Adipose tissue (tissue), 3 donors: ENCODE measurements around the gene MAPT. TPM values are rescaled to one million over a fixed set of nuclear protein-coding genes. Genes with fewer than 3 reads are reported as not detected.
"Not testable (repeated sequence)": the region's sequence is repeated elsewhere in the genome, so short reads cannot be mapped to it uniquely, and the experiment has no call there.

Experiments used
- H3K27ac ChIP-seq: one replicate; pipeline ENCODE4 v1.5.1; 2013; ENCODE audit warnings: low read depth, low read length
- WGBS, 3 donors: extraction: QIAGEN DNeasy Blood & Tissue Kit; methylation state at CpG; one replicate each; pipeline ENCODE4 v1.1.7; 2013; 5-methylcytosine and 5-hydroxymethylcytosine counted together
- polyA plus RNA-seq, 3 donors: library from polyadenylated mRNA; stranded (reverse); fragments of 200-250 nt; gene quantifications; one replicate each; pipeline ENCODE4 v1.2.3, GENCODE V29; 2013
- donor health status: healthy with polysubstance abuse.
- donor health status: Bipolar disorder and iron deficiency.
- donor health status: healthy.

MAPT gene
- polyA plus RNA-seq, 3 donors: 1.5 to 7.8 (median 4.6) TPM

GRCh38 chr17:46006082-46006481, 111.7 kb downstream of the MAPT start:
- WGBS, 3 donors: 94 to 96% (median 95%) methylated on average over 1 of the region's 1 CpG
- H3K27ac ChIP-seq: not testable (repeated sequence)

DNA sequence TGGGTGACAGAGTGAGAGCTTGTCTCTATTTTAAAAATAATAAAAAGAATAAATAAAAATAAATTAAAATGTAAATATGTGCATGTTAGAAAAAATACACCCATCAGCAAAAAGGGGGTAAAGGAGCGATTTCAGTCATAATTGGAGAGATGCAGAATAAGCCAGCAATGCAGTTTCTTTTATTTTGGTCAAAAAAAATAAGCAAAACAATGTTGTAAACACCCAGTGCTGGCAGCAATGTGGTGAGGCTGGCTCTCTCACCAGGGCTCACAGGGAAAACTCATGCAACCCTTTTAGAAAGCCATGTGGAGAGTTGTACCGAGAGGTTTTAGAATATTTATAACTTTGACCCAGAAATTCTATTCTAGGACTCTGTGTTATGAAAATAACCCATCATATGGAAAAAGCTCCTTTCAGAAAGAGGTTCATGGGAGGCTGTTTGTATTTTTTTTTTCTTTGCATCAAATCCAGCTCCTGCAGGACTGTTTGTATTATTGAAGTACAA, 113.2 kb downstream of the MAPT start:
- WGBS, 3 donors: 80 to 82% (median 81%) methylated on average over 2 of the region's 2 CpGs
- H3K27ac ChIP-seq: no peak overlapping the region

GRCh38 chr17:46008591-46008990, 114.2 kb downstream of the MAPT start:
- 90 to 95% (median 92%) methylated on average over 9 of the region's 9 CpGs for WGBS, 3 donors
- H3K27ac ChIP-seq: no peak overlapping the region

DNA sequence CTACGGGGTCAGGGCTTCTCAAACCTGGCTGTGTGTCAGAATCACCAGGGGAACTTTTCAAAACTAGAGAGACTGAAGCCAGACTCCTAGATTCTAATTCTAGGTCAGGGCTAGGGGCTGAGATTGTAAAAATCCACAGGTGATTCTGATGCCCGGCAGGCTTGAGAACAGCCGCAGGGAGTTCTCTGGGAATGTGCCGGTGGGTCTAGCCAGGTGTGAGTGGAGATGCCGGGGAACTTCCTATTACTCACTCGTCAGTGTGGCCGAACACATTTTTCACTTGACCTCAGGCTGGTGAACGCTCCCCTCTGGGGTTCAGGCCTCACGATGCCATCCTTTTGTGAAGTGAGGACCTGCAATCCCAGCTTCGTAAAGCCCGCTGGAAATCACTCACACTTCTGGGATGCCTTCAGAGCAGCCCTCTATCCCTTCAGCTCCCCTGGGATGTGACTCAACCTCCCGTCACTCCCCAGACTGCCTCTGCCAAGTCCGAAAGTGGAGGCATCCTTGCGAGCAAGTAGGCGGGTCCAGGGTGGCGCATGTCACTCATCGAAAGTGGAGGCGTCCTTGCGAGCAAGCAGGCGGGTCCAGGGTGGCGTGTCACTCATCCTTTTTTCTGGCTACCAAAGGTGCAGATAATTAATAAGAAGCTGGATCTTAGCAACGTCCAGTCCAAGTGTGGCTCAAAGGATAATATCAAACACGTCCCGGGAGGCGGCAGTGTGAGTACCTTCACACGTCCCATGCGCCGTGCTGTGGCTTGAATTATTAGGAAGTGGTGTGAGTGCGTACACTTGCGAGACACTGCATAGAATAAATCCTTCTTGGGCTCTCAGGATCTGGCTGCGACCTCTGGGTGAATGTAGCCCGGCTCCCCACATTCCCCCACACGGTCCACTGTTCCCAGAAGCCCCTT, 115.6 kb downstream of the MAPT start:
- WGBS, 3 donors: 76 to 81% (median 80%) methylated on average over 33 of the region's 33 CpGs
- no peak overlapping the region for H3K27ac ChIP-seq

GRCh38 chr17:46010597-46011186, 116.3 kb downstream of the MAPT start:
- H3K27ac ChIP-seq: no peak overlapping the region
- 80 to 85% (median 84%) methylated on average over 16 of the region's 16 CpGs for WGBS, 3 donors

- WGBS, 3 donors: 84 to 93% (median 87%) methylated on average over 27 to 28 of the region's 28 CpGs
These were observed 117.6 kb downstream of the MAPT start for GRCh38 chr17:46011711-46012505.

GRCh38 chr17:46012506-46013079, 118.2 kb downstream of the MAPT start:
- H3K27ac ChIP-seq: no peak overlapping the region
- 84 to 90% (median 86%) methylated on average over 8 to 10 of the region's 11 CpGs for WGBS, 3 donors

More at GRCh38 chr17:46011711-46012505, 117.6 kb downstream of the MAPT start:
- no peak overlapping the region for H3K27ac ChIP-seq

- no peak overlapping the region for H3K27ac ChIP-seq
- 88 to 92% (median 89%) methylated on average over 7 of the region's 7 CpGs for WGBS, 3 donors
These were observed 118.8 kb downstream of the MAPT start for GRCh38 chr17:46013127-46013501.

GRCh38 chr17:46013502-46014165, 119.3 kb downstream of the MAPT start:
- WGBS, 3 donors: 74 to 76% (median 74%) methylated on average over 9 of the region's 9 CpGs
- H3K27ac ChIP-seq: no peak overlapping the region

DNA sequence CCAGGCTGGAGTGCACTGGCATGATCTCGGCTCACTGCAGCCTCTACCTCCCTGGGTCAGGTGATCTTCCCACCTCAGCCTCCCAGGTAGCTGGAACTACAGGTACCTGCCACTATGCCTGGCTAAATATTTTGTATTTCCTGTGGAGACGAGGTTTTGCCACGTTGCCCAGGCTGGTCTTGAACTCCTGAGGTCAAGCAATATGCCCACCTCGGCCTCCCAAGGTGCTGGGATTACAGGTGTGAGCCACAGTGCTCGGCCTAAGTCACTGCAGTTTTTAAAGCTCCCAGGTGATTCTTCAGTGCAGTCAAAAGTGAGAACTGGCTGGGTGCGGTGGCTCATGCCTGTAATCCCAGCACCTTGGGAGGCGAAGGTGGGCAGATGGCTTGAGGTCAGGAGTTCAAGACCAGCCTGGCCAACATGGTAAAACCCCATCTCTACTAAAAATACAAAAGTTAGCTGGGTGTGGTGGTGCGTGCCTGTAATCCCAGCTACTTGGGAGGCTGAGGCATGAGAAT, 125.1 kb downstream of the MAPT start:
- H3K27ac ChIP-seq: not testable (repeated sequence)
- 93 to 95% (median 94%) methylated on average over 8 of the region's 8 CpGs for WGBS, 3 donors

DNA sequence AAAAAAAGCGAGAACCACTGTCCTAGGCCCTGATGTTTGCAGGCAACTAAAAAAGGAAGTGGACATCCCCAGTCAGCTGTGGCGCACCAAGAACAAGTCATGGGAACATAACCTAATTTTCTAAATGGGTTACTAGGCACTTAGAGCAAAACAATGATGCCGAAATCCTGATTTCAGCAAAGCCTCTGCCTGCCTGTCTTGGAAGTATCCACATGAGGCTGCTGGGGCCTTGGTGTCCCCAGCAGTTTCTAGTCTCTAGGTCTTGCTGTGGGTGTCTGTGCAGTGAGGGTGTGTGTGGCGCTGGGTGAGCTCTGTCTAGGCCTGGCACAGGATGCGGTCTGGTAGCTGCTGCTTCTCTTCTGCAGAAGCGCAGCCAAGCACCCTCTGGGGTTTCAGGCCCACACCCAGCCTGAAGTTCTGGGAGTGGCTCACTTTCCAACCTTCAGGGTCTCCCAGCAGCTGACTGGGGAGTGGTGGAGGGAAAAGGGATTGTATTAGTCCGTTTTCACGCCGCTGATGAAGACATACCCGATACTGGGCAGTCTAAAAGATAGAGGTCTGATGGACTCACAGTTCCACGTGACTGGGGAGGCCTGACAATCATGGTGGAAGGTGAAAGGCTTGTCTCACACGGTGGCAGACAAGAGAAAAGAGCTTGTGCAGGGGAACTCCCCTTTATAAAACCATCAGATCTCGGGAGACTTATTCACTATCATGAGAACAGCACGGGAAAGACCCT, 125.8 kb downstream of the MAPT start:
- 79 to 94% (median 82%) methylated on average over 14 of the region's 14 CpGs for WGBS, 3 donors
- no peak overlapping the region for H3K27ac ChIP-seq

DNA sequence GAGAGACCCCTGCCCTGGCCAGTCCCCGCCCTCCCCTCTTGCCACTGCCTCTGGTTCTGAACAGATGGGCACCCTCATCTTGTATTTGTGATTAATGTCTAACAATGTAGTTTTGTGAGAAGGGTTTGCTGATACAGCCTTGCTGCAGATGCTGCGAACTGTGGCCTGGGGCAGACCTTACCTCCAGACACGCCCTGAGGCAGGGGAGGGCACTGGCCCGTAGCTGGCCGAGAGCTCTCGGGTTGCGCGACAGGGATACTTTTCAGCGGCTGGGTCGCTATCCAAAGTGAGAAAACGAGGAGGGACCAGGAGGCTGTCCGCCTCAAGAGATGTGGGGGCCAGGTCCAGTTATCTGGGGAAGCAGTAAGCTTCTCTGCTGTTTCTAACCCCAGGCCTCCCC, 126.6 kb downstream of the MAPT start:
- no peak overlapping the region for H3K27ac ChIP-seq

DNA sequence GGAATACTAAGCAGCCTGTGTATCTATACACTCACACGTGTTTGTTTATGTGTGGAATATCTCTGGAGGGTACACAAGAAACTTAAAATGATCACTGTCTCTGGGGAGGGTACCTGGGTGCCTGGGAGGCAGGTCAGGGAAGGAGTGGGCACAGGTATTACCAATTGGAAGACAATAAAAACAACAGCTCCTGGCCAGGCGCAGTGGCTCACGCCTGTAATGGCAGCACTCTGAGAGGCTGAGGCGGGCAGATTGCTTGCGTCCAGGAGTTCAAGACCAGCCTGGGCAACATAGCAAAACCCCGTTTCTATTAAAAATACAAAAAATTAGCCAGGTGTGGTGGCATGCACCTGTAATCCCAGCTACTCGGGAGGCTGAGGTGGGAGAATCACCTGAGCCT, 129.0 kb downstream of the MAPT start:
- 90 to 92% (median 91%) methylated on average over 7 of the region's 7 CpGs for WGBS, 3 donors

More for the DNA sequence above, 126.6 kb downstream of the MAPT start:
- 93% methylated on average over 12 of the region's 12 CpGs for WGBS, 3 donors

GRCh38 chr17:46023783-46024388, 129.5 kb downstream of the MAPT start:
- no peak overlapping the region for H3K27ac ChIP-seq
- WGBS, 3 donors: 73 to 92% (median 90%) methylated on average over 24 of the region's 24 CpGs

More for the DNA sequence above, 129.0 kb downstream of the MAPT start:
- H3K27ac ChIP-seq: not testable (repeated sequence)

DNA sequence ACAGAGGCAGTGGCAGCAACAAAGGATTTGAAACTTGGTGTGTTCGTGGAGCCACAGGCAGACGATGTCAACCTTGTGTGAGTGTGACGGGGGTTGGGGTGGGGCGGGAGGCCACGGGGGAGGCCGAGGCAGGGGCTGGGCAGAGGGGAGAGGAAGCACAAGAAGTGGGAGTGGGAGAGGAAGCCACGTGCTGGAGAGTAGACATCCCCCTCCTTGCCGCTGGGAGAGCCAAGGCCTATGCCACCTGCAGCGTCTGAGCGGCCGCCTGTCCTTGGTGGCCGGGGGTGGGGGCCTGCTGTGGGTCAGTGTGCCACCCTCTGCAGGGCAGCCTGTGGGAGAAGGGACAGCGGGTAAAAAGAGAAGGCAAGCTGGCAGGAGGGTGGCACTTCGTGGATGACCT, 130.2 kb downstream of the MAPT start:
- H3K27ac ChIP-seq: no peak overlapping the region
- WGBS, 3 donors: 37 to 80% (median 78%) methylated on average over 14 of the region's 14 CpGs

DNA sequence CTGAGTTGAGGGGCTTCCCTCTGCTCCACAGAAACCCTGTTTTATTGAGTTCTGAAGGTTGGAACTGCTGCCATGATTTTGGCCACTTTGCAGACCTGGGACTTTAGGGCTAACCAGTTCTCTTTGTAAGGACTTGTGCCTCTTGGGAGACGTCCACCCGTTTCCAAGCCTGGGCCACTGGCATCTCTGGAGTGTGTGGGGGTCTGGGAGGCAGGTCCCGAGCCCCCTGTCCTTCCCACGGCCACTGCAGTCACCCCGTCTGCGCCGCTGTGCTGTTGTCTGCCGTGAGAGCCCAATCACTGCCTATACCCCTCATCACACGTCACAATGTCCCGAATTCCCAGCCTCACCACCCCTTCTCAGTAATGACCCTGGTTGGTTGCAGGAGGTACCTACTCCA, 130.7 kb downstream of the MAPT start:
- 76 to 88% (median 88%) methylated on average over 10 of the region's 10 CpGs for WGBS, 3 donors
- H3K27ac ChIP-seq: no peak overlapping the region
